ENCODE data around the gene ATAD3B. TPM values are rescaled to one million over a fixed set of nuclear protein-coding genes. Genes with fewer than 3 reads are reported as not detected.
A peak's percentile ranks its signal among the peaks of the same experiment; 100 is the strongest.

The ATAD3B gene
- total and polyA plus RNA-seq, 12 donors = 5.3 to 33.3 (median 7.1) TPM

DNA sequence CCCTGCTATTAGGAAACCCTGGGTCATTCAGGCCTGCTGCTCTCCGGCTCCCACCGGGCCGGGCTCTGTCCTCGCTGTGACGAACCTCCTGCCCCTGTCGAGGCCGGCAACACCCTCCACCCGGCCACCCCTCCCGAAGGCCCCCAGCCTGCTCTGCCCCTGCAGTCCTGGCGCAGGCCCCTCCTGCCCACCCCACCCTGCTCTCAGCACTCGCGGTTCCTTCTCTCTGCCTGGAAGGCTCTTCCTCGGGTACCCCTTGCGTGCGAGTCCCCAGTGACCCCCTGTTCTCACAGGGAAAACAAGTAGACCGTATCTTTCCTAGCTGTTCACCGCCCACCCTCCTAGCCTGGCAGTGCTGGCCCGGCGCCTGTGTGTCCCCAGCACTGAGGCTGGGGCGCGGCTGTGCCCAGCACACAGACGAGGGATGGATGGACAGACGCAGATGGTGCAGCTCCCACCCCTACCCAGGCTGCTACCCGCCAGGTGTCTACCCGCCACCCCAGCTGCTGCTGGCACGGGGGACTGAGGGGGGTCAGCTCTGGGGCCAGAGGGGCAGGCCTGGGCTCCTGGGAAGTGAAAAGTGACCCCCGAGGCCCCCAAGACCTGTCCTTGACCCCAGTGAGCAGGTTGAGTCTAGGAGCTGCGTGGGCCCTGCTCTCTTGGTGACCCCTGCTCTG lies 39.2 kb upstream of the ATAD3B start:
- Histone ChIP-seq H3K27me3 (peaks cover 0 to 54% (median 9%) of the 10 kb centered on the region in 7 donors), H3K36me3 (no peaks in the 10 kb centered on the region), H3K9me3 (no peaks in the 10 kb centered on the region), H3K27ac (peak overlapping the region; percentile 79 to 98 (median 92)), H3K4me1 (peaks cover 53 to 88% (median 76%) of the 10 kb centered on the region in 9 donors), H3K4me3 (peak overlapping the region in 5 of 10 donors; percentile 59 to 69 (median 65))
- WGBS, 2 donors = 54 to 62% methylated on average over 28 of the region's 28 CpGs
- intact Hi-C loops (cut with DNase I) = loop anchor here in 1 of 10 donors (10.0 kb wide), 1 partner anchor 72 kb away; no protein-coding TSS in a partner anchor
- TF ChIP-seq, protein P1, sequence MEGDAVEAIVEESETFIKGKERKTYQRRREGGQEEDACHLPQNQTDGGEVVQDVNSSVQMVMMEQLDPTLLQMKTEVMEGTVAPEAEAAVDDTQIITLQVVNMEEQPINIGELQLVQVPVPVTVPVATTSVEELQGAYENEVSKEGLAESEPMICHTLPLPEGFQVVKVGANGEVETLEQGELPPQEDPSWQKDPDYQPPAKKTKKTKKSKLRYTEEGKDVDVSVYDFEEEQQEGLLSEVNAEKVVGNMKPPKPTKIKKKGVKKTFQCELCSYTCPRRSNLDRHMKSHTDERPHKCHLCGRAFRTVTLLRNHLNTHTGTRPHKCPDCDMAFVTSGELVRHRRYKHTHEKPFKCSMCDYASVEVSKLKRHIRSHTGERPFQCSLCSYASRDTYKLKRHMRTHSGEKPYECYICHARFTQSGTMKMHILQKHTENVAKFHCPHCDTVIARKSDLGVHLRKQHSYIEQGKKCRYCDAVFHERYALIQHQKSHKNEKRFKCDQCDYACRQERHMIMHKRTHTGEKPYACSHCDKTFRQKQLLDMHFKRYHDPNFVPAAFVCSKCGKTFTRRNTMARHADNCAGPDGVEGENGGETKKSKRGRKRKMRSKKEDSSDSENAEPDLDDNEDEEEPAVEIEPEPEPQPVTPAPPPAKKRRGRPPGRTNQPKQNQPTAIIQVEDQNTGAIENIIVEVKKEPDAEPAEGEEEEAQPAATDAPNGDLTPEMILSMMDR (IDR thresholded peaks at IDR 0.05) = no peak
- no peak for ATAC-seq
- no peak for DNase-seq

DNA sequence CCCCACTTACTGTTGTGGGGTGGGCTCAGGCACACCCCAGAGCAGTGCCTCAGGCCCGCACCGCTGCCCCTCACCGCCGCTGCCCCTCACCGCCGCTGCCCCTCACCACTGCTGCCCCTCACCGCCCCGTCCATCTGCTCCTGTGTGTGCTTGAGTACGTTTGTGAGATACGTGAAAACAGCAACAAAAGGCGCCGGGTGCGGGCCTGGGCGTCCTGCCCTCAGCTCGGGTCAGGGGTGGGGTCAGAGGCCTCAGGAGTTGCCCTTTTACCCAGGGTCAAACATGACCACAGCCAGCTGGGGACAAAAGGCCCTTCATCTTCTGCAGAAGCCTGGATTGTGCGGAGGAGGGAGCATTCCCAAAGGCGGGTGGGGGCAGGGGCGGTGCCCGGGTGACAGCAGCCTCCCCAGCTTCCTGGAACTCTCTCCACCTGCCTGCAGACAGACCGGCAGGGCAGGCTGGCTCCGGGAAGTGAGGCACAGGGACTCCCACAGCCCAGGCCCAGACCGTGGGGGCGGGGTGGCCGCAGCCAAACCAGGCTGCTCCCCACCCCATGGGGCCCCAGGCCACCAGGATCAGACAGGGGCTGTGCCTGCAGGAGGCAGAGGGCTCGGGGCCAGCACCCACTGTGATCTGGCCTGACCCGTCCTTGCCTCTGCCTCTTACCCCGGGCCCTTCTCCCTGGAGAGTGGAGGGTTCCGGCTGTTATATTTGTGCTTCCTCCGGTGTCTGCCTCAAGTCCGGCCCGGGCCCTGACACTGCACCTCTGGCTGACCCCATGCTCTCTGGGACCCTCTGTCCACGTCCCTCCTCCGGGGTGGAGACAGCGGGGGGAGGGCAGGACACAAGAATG lies 38.4 kb upstream of the ATAD3B start:
- 41 to 53% methylated on average over 34 of the region's 34 CpGs for WGBS, 2 donors
- H3K36me3 ChIP-seq = no peaks in the 10 kb centered on the region
- H3K27ac ChIP-seq = peak overlapping the region; percentile 79 to 98 (median 92)
- TF ChIP-seq, protein P1 (IDR thresholded peaks at IDR 0.05) = no peak
- peaks cover 53 to 94% (median 76%) of the 10 kb centered on the region in 9 donors for H3K4me1 ChIP-seq
- DNase-seq (peak; percentile 67 to 77), ATAC-seq (peak; percentile 13 to 65 (median 48))
- no peaks in the 10 kb centered on the region for H3K9me3 ChIP-seq
- peaks cover 0 to 59% (median 9%) of the 10 kb centered on the region in 7 donors for H3K27me3 ChIP-seq
- H3K4me3 ChIP-seq = peak overlapping the region in 9 of 10 donors; percentile 4 to 69 (median 64)
- intact Hi-C loops (cut with DNase I) = loop anchor here in 1 of 10 donors (10.0 kb wide), 1 partner anchor 72 kb away; no protein-coding TSS in a partner anchor

DNA sequence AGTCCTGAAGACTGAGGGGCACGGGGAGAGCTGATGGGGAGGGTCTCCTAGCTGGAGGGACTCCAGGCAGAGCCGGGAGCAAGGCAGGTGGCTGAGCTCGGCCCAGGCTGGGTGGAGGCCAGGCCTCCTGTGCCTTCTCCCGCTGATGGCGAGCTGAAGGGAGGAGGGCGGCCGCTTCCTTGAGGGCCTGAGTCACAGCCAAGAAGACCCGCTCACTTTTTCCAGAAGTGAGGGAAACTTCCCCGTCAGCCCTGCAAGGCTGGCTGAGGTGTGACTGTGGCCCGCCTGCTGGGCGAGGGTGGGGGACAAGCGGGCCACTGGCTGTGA lies 37.8 kb upstream of the ATAD3B start:
- Histone ChIP-seq H3K9me3 (no peaks in the 10 kb centered on the region), H3K4me1 (peaks cover 53 to 91% (median 76%) of the 10 kb centered on the region in 9 donors), H3K27ac (peak overlapping the region; percentile 79 to 98 (median 92)), H3K36me3 (peaks cover 0 to 5% (median 0%) of the 10 kb centered on the region in 9 donors), H3K27me3 (peaks cover 0 to 54% (median 9%) of the 10 kb centered on the region in 7 donors), H3K4me3 (peak overlapping the region in 9 of 10 donors; percentile 4 to 69 (median 64))
- WGBS, 2 donors = 29 to 40% methylated on average over 12 of the region's 12 CpGs
- intact Hi-C loops (cut with DNase I) = loop anchor here in 2 of 10 donors (2.0 to 10.0 kb wide), 2 partner anchors 27 to 71 kb away; partner anchors contain the start of gene MRPL20 (in 1 of the 2)
- ATAC-seq = peak in 7 of 8 donors; percentile 2 to 43 (median 26)
- TF ChIP-seq, protein P1 (IDR thresholded peaks at IDR 0.05) = no peak
- DNase-seq = peak in 1 of 2 donors; percentile 57
